HG03103 (cell line): ENCODE data around the gene SRD5A2.

Source experiments
- ATAC-seq: cut with Tn5 transposase; IDR thresholded peaks from one replicate; pipeline ENCODE4 v1.9.1; 2021; ENCODE audit warnings: low read depth; ENCODE audit not compliant: unreplicated experiment

SRD5A2 gene

GRCh38 chr2:31474296-31474695 lies 106.4 kb downstream of the SRD5A2 start:
- ATAC-seq, result no peak
